GM21360 (cell line): ENCODE measurements around the gene MAPK6.

ENCODE experiments used
- ATAC-seq: cut with Tn5 transposase; IDR thresholded peaks from one replicate; pipeline ENCODE4 v1.9.1; 2021; ENCODE audit warnings: mild to moderate bottlenecking, moderate library complexity; ENCODE audit not compliant: unreplicated experiment

The MAPK6 gene

GRCh38 chr15:52102463-52102862 is 83.4 kb downstream of the MAPK6 start:
- ATAC-seq = no peak

- peak; percentile 83 for ATAC-seq
Observed at GRCh38 chr15:52103217-52104207, 84.5 kb downstream of the MAPK6 start.

DNA sequence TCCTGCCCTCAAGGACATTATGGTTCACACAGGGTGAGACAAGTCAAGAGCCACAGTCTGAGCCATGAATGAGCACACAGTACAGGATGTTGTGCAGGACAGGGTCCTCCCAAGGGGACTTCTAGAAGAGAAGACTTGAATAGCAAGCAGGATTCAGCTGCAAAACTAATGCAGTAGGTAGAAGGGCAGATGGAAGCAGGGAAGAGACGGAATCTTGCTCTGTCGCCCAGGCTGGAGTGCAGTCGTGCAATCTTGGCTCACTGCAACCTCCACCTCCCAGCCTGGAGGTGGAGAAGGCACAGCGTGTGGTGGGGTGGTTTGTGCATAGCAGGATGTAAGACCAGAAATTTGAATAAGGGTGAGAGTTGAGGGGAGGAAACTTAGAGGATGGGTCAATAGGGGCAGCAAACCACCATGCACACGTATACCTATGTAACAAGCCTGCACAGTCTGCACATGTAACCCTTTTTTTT is 85.5 kb downstream of the MAPK6 start:
- ATAC-seq = peak; percentile 23

GRCh38 chr15:52105846-52106245 is 86.8 kb downstream of the MAPK6 start:
- no peak for ATAC-seq

DNA sequence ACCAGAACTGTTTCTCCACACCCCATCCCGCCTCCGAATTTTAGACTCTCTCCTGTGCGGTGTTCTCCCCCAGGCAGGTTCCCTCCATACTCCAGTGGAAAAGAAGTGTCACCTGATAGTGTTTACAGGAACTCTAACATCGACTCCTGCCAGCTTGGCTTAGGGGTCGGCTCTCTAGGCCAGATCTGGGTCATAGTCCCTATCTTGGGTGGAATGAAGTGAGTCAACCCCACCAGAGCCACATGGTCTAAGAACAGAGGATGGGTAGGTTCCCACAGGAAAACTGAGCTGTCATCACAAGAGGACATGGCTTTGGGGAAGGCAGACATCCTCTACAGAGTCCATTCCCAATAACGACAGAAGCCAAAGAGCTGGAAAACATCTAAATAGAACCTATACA is 87.6 kb downstream of the MAPK6 start:
- ATAC-seq = no peak

DNA sequence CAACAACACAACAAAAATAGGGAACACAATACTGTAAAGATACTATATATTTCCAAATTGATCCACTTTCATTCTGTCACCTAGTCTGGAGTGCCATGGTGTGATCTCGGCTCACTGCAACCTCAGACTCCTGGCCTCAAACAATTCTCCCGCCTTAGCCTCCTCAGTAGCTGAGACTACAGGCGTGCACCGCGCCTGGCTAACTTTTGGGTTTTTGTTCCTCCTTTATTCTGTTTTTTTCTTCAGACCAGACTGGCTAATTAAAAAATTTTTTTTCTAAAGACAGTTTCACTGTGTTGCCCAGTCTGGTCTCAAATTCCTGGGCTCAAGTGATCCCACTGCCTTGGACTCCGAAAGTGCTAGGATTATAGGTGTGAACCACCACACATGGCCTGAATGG is 88.2 kb downstream of the MAPK6 start:
- ATAC-seq = no peak

DNA sequence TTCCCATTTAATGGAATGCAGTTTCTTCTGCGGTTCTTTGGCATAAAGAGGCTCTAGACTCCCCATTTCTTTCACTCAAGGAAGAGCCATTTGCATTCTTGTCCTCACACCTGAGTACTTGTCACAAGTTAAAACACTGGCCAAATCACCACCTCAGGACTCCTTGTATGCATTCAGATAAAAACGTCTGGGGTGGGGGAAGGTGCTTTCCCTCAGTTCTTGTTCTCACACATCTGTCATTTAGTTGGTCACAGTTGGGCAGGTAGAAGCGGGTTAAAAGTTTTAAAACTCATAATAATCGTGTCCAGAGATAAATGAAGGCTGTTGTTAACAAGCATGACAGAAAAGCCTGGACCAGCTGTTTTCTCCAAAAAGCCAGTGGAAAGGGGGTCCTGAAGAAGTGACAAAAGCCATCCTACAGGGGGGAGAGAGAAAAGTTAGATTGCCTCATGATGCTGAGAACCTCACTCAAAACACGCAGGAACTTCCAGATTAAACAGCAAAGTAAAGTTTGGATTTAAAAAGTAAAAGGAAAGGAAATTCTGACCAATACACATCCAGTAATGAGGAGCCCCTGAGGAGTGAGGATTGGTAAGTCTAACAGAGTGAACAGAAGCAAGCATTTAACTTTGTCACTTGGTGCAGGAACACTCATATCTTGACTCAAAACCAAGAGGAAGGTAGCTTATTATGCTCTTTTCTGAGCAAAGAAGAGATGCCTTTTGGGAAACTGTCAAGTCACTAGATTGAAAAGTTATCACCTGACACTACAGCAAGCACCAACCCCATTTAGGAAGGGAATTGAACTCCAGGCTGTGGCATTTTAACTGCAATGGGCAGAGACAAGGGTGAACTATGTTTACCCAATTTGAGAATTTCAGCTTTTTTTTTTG is 90.8 kb downstream of the MAPK6 start:
- ATAC-seq = peak; percentile 52

GRCh38 chr15:52111517-52112202 is 92.6 kb downstream of the MAPK6 start:
- ATAC-seq = no peak

- ATAC-seq = no peak
Observed at GRCh38 chr15:52112203-52112750, 93.3 kb downstream of the MAPK6 start.

- ATAC-seq = no peak
Observed at GRCh38 chr15:52113235-52113634, 94.2 kb downstream of the MAPK6 start.

- no peak for ATAC-seq
Observed at GRCh38 chr15:52113708-52114107, 94.7 kb downstream of the MAPK6 start.

- no peak for ATAC-seq
Observed at GRCh38 chr15:52114261-52115055, 95.4 kb downstream of the MAPK6 start.

- no peak for ATAC-seq
Observed at GRCh38 chr15:52115598-52116427, 96.8 kb downstream of the MAPK6 start.
